Measurements from ENCODE around the gene TXNDC8. TPM values are rescaled to one million over a fixed set of nuclear protein-coding genes. Genes with fewer than 3 reads are reported as not detected.
A peak's percentile ranks its signal among the peaks of the same experiment; 100 is the strongest.
"Not testable (repeated sequence)": the region's sequence is repeated elsewhere in the genome, so short reads cannot be mapped to it uniquely, and the experiment has no call there.

The TXNDC8 gene
- polyA plus RNA-seq, 6 donors from 2014 or later, result not detected

GRCh38 chr9:110317911-110318310 is 19.8 kb downstream of the TXNDC8 start:
- peaks cover 0 to 5% (median 1%) of the 10 kb centered on the region in 7 donors for H3K9me3 Mint-ChIP-seq
- peaks cover 0 to 2% (median 0%) of the 10 kb centered on the region in 3 donors for H3K27me3 Mint-ChIP-seq
- no peak for ATAC-seq (ENCODE audit: low read depth in 2 of 2)
- peaks cover 9 to 10% (median 10%) of the 10 kb centered on the region in 3 donors for H3K4me1 Mint-ChIP-seq
- H3K27ac Mint-ChIP-seq, result no peak overlapping the region
- no peaks in the 10 kb centered on the region for H3K36me3 Mint-ChIP-seq
- H3K4me3 Mint-ChIP-seq, result peak overlapping the region in 1 of 8 donors; percentile 16
- DNase-seq, result no peak

GRCh38 chr9:110316261-110317075 is 21.2 kb downstream of the TXNDC8 start:
- DNase-seq, result peak; percentile 10
- H3K36me3 Mint-ChIP-seq, result peaks cover 0 to 5% of the 10 kb centered on the region in 2 donors
- H3K4me1 Mint-ChIP-seq, result peaks cover 9 to 10% (median 10%) of the 10 kb centered on the region in 3 donors
- H3K9me3 Mint-ChIP-seq, result peaks cover 0 to 16% (median 9%) of the 10 kb centered on the region in 7 donors
- no peaks in the 10 kb centered on the region for H3K27me3 Mint-ChIP-seq
- ATAC-seq (ENCODE audit: low read depth in 2 of 2), result peak; percentile 86 to 98
- H3K27ac Mint-ChIP-seq, result peak overlapping the region in 4 of 6 donors; percentile 8 to 88 (median 22)
- H3K4me3 Mint-ChIP-seq, result peak overlapping the region; percentile 66 to 87 (median 82)

- H3K36me3 Mint-ChIP-seq; DNase-seq; H3K27me3 Mint-ChIP-seq; H3K27ac Mint-ChIP-seq; H3K4me3 Mint-ChIP-seq; ATAC-seq (ENCODE audit: low read depth in 2 of 2): not testable (repeated sequence)
- H3K9me3 Mint-ChIP-seq, result peaks cover 0 to 21% (median 9%) of the 10 kb centered on the region in 7 donors
- H3K4me1 Mint-ChIP-seq, result peaks cover 15 to 21% (median 17%) of the 10 kb centered on the region in 3 donors
Observed at GRCh38 chr9:110311978-110312377, 25.7 kb downstream of the TXNDC8 start.

- Mint-ChIP-seq H3K9me3 (peaks cover 1 to 21% (median 9%) of the 10 kb centered on the region in 7 donors), H3K27ac (no peak overlapping the region), H3K36me3 (peaks cover 5 to 7% of the 10 kb centered on the region in 2 donors), H3K4me1 (peaks cover 6 to 12% (median 9%) of the 10 kb centered on the region in 3 donors), H3K4me3 (no peak overlapping the region), H3K27me3 (peaks cover 0 to 7% (median 5%) of the 10 kb centered on the region in 3 donors)
- DNase-seq (no peak), ATAC-seq (ENCODE audit: low read depth in 2 of 2) (no peak)
Observed at GRCh38 chr9:110309681-110310080, 28.0 kb downstream of the TXNDC8 start.

GRCh38 chr9:110308633-110309038 is 29.0 kb downstream of the TXNDC8 start:
- Mint-ChIP-seq H3K4me3 (peak overlapping the region in 1 of 8 donors; percentile 5), H3K27me3 (peaks cover 0 to 7% (median 5%) of the 10 kb centered on the region in 3 donors), H3K9me3 (peaks cover 1 to 21% (median 9%) of the 10 kb centered on the region in 7 donors), H3K36me3 (peaks cover 5 to 7% of the 10 kb centered on the region in 2 donors), H3K27ac (peak overlapping the region in 1 of 6 donors; percentile 74), H3K4me1 (peaks cover 6 to 12% (median 9%) of the 10 kb centered on the region in 3 donors)
- ATAC-seq (ENCODE audit: low read depth in 2 of 2), result no peak
- DNase-seq, result no peak

- no peak overlapping the region for H3K27ac Mint-ChIP-seq
- DNase-seq (no peak), ATAC-seq (ENCODE audit: low read depth in 2 of 2) (no peak)
- H3K4me3 Mint-ChIP-seq, result no peak overlapping the region
- peaks cover 0 to 7% of the 10 kb centered on the region in 2 donors for H3K36me3 Mint-ChIP-seq
- peaks cover 6 to 12% (median 9%) of the 10 kb centered on the region in 3 donors for H3K4me1 Mint-ChIP-seq
- H3K9me3 Mint-ChIP-seq, result peaks cover 0 to 10% (median 3%) of the 10 kb centered on the region in 7 donors
- peaks cover 0 to 17% (median 5%) of the 10 kb centered on the region in 3 donors for H3K27me3 Mint-ChIP-seq
Observed at GRCh38 chr9:110307191-110307590, 30.5 kb downstream of the TXNDC8 start.

GRCh38 chr9:110303133-110303532 is 34.5 kb downstream of the TXNDC8 start:
- Mint-ChIP-seq H3K9me3 (peaks cover 0 to 4% (median 0%) of the 10 kb centered on the region in 7 donors), H3K27ac (no peak overlapping the region), H3K4me3 (no peak overlapping the region), H3K4me1 (peaks cover 0 to 2% (median 0%) of the 10 kb centered on the region in 3 donors), H3K27me3 (peaks cover 9 to 17% (median 12%) of the 10 kb centered on the region in 3 donors), H3K36me3 (peaks cover 0 to 7% of the 10 kb centered on the region in 2 donors)
- no peak for DNase-seq
- ATAC-seq (ENCODE audit: low read depth in 2 of 2), result no peak

- Mint-ChIP-seq H3K4me3 (no peak overlapping the region), H3K27ac (no peak overlapping the region), H3K9me3 (peaks cover 0 to 2% (median 0%) of the 10 kb centered on the region in 7 donors), H3K27me3 (peaks cover 9 to 18% (median 9%) of the 10 kb centered on the region in 3 donors), H3K4me1 (no peaks in the 10 kb centered on the region), H3K36me3 (no peaks in the 10 kb centered on the region)
- ATAC-seq (ENCODE audit: low read depth in 2 of 2), result no peak
- DNase-seq, result no peak
Observed at GRCh38 chr9:110298043-110298605, 39.5 kb downstream of the TXNDC8 start.

GRCh38 chr9:110293248-110293647 is 44.4 kb downstream of the TXNDC8 start:
- H3K4me1 Mint-ChIP-seq, result no peaks in the 10 kb centered on the region

GRCh38 chr9:110291921-110292557 is 45.6 kb downstream of the TXNDC8 start:
- no peak for DNase-seq
- ATAC-seq (ENCODE audit: low read depth in 2 of 2), result no peak
- H3K27me3 Mint-ChIP-seq, result peaks cover 0 to 9% (median 5%) of the 10 kb centered on the region in 3 donors
- no peaks in the 10 kb centered on the region for H3K4me1 Mint-ChIP-seq
- peaks cover 0 to 2% (median 0%) of the 10 kb centered on the region in 7 donors for H3K9me3 Mint-ChIP-seq
- no peak overlapping the region for H3K27ac Mint-ChIP-seq
- no peaks in the 10 kb centered on the region for H3K36me3 Mint-ChIP-seq
- H3K4me3 Mint-ChIP-seq, result no peak overlapping the region

More at GRCh38 chr9:110293248-110293647, 44.4 kb downstream of the TXNDC8 start:
- peaks cover 0 to 2% (median 0%) of the 10 kb centered on the region in 7 donors for H3K9me3 Mint-ChIP-seq
- no peak overlapping the region for H3K27ac Mint-ChIP-seq
- DNase-seq (no peak), ATAC-seq (ENCODE audit: low read depth in 2 of 2) (no peak)
- peaks cover 0 to 12% (median 5%) of the 10 kb centered on the region in 3 donors for H3K27me3 Mint-ChIP-seq
- no peaks in the 10 kb centered on the region for H3K36me3 Mint-ChIP-seq
- H3K4me3 Mint-ChIP-seq, result peak overlapping the region in 1 of 8 donors; percentile 24

GRCh38 chr9:110290001-110290400 is 47.7 kb downstream of the TXNDC8 start:
- DNase-seq, result no peak
- H3K27ac Mint-ChIP-seq, result no peak overlapping the region
- H3K9me3 Mint-ChIP-seq, result peaks cover 0 to 4% (median 0%) of the 10 kb centered on the region in 7 donors
- H3K4me3 Mint-ChIP-seq, result no peak overlapping the region
- ATAC-seq (ENCODE audit: low read depth in 2 of 2), result no peak
- no peaks in the 10 kb centered on the region for H3K36me3 Mint-ChIP-seq
- no peaks in the 10 kb centered on the region for H3K4me1 Mint-ChIP-seq
- peaks cover 0 to 9% (median 5%) of the 10 kb centered on the region in 3 donors for H3K27me3 Mint-ChIP-seq

- Mint-ChIP-seq H3K27me3 (peaks cover 0 to 12% (median 4%) of the 10 kb centered on the region in 3 donors), H3K9me3 (peaks cover 0 to 7% (median 2%) of the 10 kb centered on the region in 7 donors), H3K27ac (no peak overlapping the region), H3K36me3 (no peaks in the 10 kb centered on the region), H3K4me3 (no peak overlapping the region), H3K4me1 (no peaks in the 10 kb centered on the region)
- DNase-seq (no peak), ATAC-seq (ENCODE audit: low read depth in 2 of 2) (no peak)
Observed at GRCh38 chr9:110288503-110288902, 49.2 kb downstream of the TXNDC8 start.

GRCh38 chr9:110287289-110287680 is 50.4 kb downstream of the TXNDC8 start:
- Mint-ChIP-seq H3K9me3 (peaks cover 0 to 7% (median 2%) of the 10 kb centered on the region in 7 donors), H3K27ac (no peak overlapping the region), H3K27me3 (peaks cover 0 to 7% (median 4%) of the 10 kb centered on the region in 3 donors), H3K4me1 (no peaks in the 10 kb centered on the region), H3K4me3 (no peak overlapping the region), H3K36me3 (no peaks in the 10 kb centered on the region)
- ATAC-seq (ENCODE audit: low read depth in 2 of 2) (no peak), DNase-seq (no peak)
